ENCODE results near the gene CABLES2.

DNA sequence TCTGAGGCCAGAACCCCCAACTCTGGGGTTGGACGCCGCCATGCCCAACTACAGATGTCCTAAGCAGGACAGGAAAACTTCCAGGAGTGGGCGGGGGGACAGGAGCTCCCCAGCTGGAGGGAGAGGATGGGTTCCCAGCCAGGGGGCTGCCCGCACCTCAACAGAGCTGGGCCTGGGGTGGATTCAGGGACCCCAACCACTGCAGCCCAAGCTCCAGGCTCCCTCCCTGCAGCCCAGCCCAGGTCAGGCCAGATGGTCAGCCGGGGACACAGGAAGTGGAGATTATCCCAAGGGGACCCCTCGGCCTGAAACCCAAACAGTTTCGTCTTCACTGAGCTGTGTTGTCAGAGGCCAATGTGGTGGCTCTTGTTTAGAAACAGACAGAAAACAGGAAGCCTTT, 49.4 kb downstream of the CABLES2 start:
- TF ChIP-seq, protein P1, sequence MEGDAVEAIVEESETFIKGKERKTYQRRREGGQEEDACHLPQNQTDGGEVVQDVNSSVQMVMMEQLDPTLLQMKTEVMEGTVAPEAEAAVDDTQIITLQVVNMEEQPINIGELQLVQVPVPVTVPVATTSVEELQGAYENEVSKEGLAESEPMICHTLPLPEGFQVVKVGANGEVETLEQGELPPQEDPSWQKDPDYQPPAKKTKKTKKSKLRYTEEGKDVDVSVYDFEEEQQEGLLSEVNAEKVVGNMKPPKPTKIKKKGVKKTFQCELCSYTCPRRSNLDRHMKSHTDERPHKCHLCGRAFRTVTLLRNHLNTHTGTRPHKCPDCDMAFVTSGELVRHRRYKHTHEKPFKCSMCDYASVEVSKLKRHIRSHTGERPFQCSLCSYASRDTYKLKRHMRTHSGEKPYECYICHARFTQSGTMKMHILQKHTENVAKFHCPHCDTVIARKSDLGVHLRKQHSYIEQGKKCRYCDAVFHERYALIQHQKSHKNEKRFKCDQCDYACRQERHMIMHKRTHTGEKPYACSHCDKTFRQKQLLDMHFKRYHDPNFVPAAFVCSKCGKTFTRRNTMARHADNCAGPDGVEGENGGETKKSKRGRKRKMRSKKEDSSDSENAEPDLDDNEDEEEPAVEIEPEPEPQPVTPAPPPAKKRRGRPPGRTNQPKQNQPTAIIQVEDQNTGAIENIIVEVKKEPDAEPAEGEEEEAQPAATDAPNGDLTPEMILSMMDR (IDR thresholded peaks at IDR 0.05): no peak
- no peak for TF ChIP-seq POLR2A (IDR thresholded peaks at IDR 0.05; ENCODE audit: low read depth)
- TF ChIP-seq POLR2AphosphoS5 (IDR thresholded peaks at IDR 0.05): no peak
- TF ChIP-seq EP300 (IDR thresholded peaks at IDR 0.05): no peak
